Measurements from ENCODE around the gene CD68. TPM values are rescaled to one million over a fixed set of nuclear protein-coding genes. Genes with fewer than 3 reads are reported as not detected.

CD68 gene
- total RNA-seq, 1 donor from 2014 or later = 0.95 TPM

GRCh38 chr17:7579834-7580603 is 581 bp downstream of the CD68 start:
- peak overlapping the region; percentile 59 for H3K27ac ChIP-seq
- H3K9ac ChIP-seq = no peak overlapping the region
- peaks cover 43% of the 10 kb centered on the region for H4K20me1 ChIP-seq (ENCODE audit: low read depth)
- Mint-ChIP-seq H3K4me3 (peak overlapping the region; percentile 16), H3K36me3 (peaks cover 30% of the 10 kb centered on the region), H3K27ac (peak overlapping the region; percentile 43), H3K27me3 (ENCODE audit: insufficient read depth, low read depth) (peaks cover 16% of the 10 kb centered on the region), H3K9me3 (no peaks in the 10 kb centered on the region), H3K4me1 (peaks cover 51% of the 10 kb centered on the region)
- H3K4me2 ChIP-seq = no peak overlapping the region
- no peak for TF ChIP-seq CTCF (IDR thresholded peaks at IDR 0.05)
- TF ChIP-seq EZH2phosphoT487 (IDR thresholded peaks at IDR 0.05) = no peak
- no peak for TF ChIP-seq EZH2 (IDR thresholded peaks at IDR 0.05)
- peaks cover 44% of the 10 kb centered on the region for H3K79me2 ChIP-seq (ENCODE audit: low read depth)
- H3K4me1 ChIP-seq = peaks cover 21% of the 10 kb centered on the region
- H3K27me3 ChIP-seq = no peaks in the 10 kb centered on the region
- H3K9me3 ChIP-seq (ENCODE audit: low read depth) = no peaks in the 10 kb centered on the region
- peaks cover 79% of the 10 kb centered on the region for H3F3A ChIP-seq (ENCODE audit: low read depth)
- DNase-seq (ENCODE audit: low spot score) = no peak
- H3K36me3 ChIP-seq = peaks cover 13% of the 10 kb centered on the region
- H3K4me3 ChIP-seq = no peak overlapping the region
- H2AFZ ChIP-seq (replicated peaks) = no peak overlapping the region

DNA sequence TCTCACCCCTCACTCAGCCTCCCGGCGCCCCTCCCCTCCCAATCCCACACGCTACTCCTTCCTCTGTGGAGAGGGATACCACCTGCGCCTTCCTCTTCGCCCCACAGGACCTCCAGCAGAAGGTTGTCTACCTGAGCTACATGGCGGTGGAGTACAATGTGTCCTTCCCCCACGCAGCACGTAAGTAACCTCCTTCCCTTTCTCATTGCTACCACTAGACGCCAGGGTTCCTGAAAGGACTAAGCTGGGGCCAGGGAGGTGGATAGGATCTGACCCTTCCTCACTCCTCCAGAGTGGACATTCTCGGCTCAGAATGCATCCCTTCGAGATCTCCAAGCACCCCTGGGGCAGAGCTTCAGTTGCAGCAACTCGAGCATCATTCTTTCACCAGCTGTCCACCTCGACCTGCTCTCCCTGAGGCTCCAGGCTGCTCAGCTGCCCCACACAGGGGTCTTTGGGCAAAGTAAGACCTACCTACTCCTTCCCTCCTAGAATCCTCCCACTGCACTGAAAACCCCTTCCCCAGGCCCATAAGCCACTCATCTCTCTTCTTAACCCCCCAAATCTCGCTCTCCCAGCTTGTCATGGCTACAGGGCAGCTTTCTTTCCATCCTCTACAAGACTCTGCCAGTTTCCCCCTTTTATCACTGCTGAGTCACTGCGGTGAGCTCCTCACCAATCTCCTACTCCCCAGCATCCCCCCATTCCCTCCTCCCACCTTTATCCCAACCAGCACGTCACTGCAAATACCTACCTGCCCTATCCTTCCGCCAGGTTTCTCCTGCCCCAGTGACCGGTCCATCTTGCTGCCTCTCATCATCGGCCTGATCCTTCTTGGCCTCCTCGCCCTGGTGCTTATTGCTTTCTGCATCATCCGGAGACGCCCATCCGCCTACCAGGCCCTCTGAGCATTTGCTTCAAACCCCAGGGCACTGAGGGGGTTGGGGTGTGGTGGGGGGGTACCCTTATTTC is 1.5 kb downstream of the CD68 start:
- H3K9me3 Mint-ChIP-seq = no peaks in the 10 kb centered on the region

More for the DNA sequence above, 1.5 kb downstream of the CD68 start:
- no peak for DNase-seq (ENCODE audit: low spot score)
- Mint-ChIP-seq H3K36me3 (peaks cover 29% of the 10 kb centered on the region), H3K4me3 (peak overlapping the region; percentile 28), H3K27me3 (ENCODE audit: insufficient read depth, low read depth) (peaks cover 13% of the 10 kb centered on the region), H3K4me1 (peaks cover 45% of the 10 kb centered on the region), H3K27ac (peak overlapping the region; percentile 87)
- no peak overlapping the region for H3K27ac ChIP-seq
- H3K27me3 ChIP-seq = no peaks in the 10 kb centered on the region
- peaks cover 15% of the 10 kb centered on the region for H3K4me1 ChIP-seq
- no peak overlapping the region for H3K9ac ChIP-seq
- H3K9me3 ChIP-seq (ENCODE audit: low read depth) = no peaks in the 10 kb centered on the region
- H3K4me2 ChIP-seq = no peak overlapping the region
- H3K4me3 ChIP-seq = no peak overlapping the region
- TF ChIP-seq EZH2phosphoT487 (IDR thresholded peaks at IDR 0.05) (no peak), EZH2 (IDR thresholded peaks at IDR 0.05) (no peak), CTCF (IDR thresholded peaks at IDR 0.05) (no peak)
- peaks cover 73% of the 10 kb centered on the region for H3F3A ChIP-seq (ENCODE audit: low read depth)
- no peak overlapping the region for H2AFZ ChIP-seq (replicated peaks)
- H3K36me3 ChIP-seq = peaks cover 6% of the 10 kb centered on the region
- H3K79me2 ChIP-seq (ENCODE audit: low read depth) = peaks cover 44% of the 10 kb centered on the region
- H4K20me1 ChIP-seq (ENCODE audit: low read depth) = peaks cover 34% of the 10 kb centered on the region
